Measurements from ENCODE around the gene DGKQ. TPM values are rescaled to one million over a fixed set of nuclear protein-coding genes. Genes with fewer than 3 reads are reported as not detected.

Gene DGKQ
- polyA plus RNA-seq, 2 of the 4 experiments (the other 2 are of a cell fraction) = 2.7 to 7.8 TPM

DNA sequence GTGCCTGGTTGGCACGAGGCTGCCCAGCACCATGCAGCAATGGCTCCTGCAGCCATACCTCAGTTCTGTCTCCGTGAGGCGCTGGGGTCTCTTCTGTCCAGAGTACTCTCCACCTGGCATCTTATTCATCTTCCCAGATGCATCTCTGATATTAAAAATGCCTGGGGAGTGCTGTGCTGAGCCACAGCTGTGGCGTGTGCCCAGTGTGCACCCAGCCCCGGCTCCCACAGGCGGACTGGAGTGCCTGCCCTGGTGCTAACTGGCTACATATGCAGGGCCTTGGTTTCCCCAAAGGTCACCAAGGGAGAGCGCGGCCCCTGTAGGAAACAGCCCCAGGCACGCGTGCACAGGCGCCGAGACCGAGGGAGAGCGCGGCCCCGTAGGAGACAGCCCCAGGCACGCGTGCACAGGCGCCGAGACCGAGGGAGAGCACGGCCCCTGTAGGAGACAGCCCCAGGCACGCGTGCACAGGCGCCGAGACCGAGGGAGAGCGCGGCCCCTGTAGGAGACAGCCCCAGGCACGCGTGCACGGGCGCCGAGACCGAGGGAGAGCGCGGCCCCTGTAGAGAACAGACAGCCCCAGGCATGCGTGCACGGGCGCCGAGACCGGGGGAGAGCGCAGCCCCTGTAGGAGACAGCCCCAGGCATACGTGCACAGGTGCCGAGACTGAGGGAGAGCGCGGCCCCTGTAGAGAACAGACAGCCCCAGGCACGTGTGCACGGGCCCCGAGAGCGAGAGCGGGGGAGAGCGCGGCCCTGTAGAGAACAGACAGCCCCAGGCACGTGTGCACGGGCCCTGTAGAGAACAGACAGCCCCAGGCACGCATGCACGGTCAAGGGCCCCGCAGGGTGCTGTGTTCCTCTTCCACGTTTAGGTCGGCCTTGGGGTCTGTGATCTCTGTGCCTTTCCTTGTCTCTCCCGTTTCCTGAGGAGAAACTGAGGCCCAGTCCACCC lies 26.6 kb downstream of the DGKQ start:
- ChIA-PET POLR2A (no interaction called here), CTCF (no interaction called here)
- no peak overlapping the region for H3K27ac ChIP-seq
- ATAC-seq (no peak), FAIRE-seq (no peak), DNase-seq (ENCODE audit: low read depth in 1 of 2, low spot score in 1 of 2) (no peak)
- no peak overlapping the region for H3K4me3 ChIP-seq
- WGBS (ENCODE audit: missing lambda C conversion rate) = 86% methylated on average over 25 of the region's 62 CpGs
- no peaks in the 10 kb centered on the region for H3K4me1 ChIP-seq
- TF ChIP-seq RNF2 (IDR thresholded peaks at IDR 0.05; ENCODE audit: borderline replicate concordance, low read depth) (no peak), JUN (IDR thresholded peaks at IDR 0.05) (no peak), CHD2 (IDR thresholded peaks at IDR 0.05; ENCODE audit: low read length, partially characterized antibody) (no peak), KDM5A (IDR thresholded peaks at IDR 0.05) (no peak), HDAC2 (IDR thresholded peaks at IDR 0.05) (no peak)
- TF ChIP-seq, protein P1, sequence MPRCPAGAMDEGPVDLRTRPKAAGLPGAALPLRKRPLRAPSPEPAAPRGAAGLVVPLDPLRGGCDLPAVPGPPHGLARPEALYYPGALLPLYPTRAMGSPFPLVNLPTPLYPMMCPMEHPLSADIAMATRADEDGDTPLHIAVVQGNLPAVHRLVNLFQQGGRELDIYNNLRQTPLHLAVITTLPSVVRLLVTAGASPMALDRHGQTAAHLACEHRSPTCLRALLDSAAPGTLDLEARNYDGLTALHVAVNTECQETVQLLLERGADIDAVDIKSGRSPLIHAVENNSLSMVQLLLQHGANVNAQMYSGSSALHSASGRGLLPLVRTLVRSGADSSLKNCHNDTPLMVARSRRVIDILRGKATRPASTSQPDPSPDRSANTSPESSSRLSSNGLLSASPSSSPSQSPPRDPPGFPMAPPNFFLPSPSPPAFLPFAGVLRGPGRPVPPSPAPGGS (IDR thresholded peaks at IDR 0.05) = no peak
- H3K9me3 ChIP-seq = no peaks in the 10 kb centered on the region
- no peak overlapping the region for H3K4me2 ChIP-seq

DNA sequence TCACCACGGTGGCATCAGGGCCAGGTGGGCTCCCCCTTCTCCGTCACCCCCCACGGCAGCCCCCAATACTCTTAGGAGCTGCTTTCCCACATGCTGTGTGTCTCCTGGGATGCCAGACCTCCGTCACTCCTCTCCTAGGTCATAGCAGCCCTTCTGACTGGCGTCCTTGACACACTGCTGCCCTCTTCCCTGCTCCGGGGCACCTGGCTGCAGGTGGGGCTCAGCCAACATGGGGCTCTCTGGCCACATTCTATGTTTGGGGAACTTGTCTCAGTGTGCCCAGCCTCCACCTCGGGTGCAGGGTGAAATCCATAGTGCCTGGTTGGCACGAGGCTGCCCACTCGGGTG lies 27.3 kb downstream of the DGKQ start:
- 45% methylated on average over 6 of the region's 9 CpGs for WGBS (ENCODE audit: missing lambda C conversion rate)
- no peaks in the 10 kb centered on the region for H3K9me3 ChIP-seq
- POLR2A ChIA-PET = no interaction called here
- no peak overlapping the region for H3K27ac ChIP-seq
- FAIRE-seq (no peak), ATAC-seq (no peak), DNase-seq (ENCODE audit: low read depth in 1 of 2, low spot score in 1 of 2) (no peak)
- no peak overlapping the region for H3K4me3 ChIP-seq
- CTCF ChIA-PET = no interaction called here
- no peaks in the 10 kb centered on the region for H3K4me1 ChIP-seq
- no peak overlapping the region for H3K4me2 ChIP-seq
- TF ChIP-seq, protein P1 (IDR thresholded peaks at IDR 0.05) = no peak
- TF ChIP-seq EP300 (IDR thresholded peaks at IDR 0.05) (no peak), HEYL (CRISPR knock-in tag; IDR thresholded peaks at IDR 0.05) (no peak), ESRRA (IDR thresholded peaks at IDR 0.05; ENCODE audit: borderline replicate concordance, low read length) (no peak), EHMT2 (IDR thresholded peaks at IDR 0.05; ENCODE audit: low read depth) (no peak), ZFP36 (IDR thresholded peaks at IDR 0.05; ENCODE audit: borderline replicate concordance, partially characterized antibody) (no peak), RCOR1 (IDR thresholded peaks at IDR 0.05; ENCODE audit: low read depth, low read length) (no peak), RARB (CRISPR knock-in tag; IDR thresholded peaks at IDR 0.05) (no peak), JUN (IDR thresholded peaks at IDR 0.05) (no peak), CHD2 (IDR thresholded peaks at IDR 0.05; ENCODE audit: low read length, partially characterized antibody) (no peak), BHLHE40 (IDR thresholded peaks at IDR 0.05; ENCODE audit: low read depth, low read length) (no peak), FOSL2 (IDR thresholded peaks at IDR 0.05) (no peak), FOSL2 (CRISPR knock-in tag; IDR thresholded peaks at IDR 0.05) (no peak), CBX2 (IDR thresholded peaks at IDR 0.05; ENCODE audit: borderline replicate concordance, low read depth) (no peak), RFX5 (IDR thresholded peaks at IDR 0.05) (no peak), NFE2L2 (conservative IDR thresholded peaks at IDR 0.05; ENCODE audit: low read length) (no peak)
- TF ChIP-seq, protein P2, sequence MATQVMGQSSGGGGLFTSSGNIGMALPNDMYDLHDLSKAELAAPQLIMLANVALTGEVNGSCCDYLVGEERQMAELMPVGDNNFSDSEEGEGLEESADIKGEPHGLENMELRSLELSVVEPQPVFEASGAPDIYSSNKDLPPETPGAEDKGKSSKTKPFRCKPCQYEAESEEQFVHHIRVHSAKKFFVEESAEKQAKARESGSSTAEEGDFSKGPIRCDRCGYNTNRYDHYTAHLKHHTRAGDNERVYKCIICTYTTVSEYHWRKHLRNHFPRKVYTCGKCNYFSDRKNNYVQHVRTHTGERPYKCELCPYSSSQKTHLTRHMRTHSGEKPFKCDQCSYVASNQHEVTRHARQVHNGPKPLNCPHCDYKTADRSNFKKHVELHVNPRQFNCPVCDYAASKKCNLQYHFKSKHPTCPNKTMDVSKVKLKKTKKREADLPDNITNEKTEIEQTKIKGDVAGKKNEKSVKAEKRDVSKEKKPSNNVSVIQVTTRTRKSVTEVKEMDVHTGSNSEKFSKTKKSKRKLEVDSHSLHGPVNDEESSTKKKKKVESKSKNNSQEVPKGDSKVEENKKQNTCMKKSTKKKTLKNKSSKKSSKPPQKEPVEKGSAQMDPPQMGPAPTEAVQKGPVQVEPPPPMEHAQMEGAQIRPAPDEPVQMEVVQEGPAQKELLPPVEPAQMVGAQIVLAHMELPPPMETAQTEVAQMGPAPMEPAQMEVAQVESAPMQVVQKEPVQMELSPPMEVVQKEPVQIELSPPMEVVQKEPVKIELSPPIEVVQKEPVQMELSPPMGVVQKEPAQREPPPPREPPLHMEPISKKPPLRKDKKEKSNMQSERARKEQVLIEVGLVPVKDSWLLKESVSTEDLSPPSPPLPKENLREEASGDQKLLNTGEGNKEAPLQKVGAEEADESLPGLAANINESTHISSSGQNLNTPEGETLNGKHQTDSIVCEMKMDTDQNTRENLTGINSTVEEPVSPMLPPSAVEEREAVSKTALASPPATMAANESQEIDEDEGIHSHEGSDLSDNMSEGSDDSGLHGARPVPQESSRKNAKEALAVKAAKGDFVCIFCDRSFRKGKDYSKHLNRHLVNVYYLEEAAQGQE (IDR thresholded peaks at IDR 0.05) = no peak
- TF ChIP-seq, protein P3, sequence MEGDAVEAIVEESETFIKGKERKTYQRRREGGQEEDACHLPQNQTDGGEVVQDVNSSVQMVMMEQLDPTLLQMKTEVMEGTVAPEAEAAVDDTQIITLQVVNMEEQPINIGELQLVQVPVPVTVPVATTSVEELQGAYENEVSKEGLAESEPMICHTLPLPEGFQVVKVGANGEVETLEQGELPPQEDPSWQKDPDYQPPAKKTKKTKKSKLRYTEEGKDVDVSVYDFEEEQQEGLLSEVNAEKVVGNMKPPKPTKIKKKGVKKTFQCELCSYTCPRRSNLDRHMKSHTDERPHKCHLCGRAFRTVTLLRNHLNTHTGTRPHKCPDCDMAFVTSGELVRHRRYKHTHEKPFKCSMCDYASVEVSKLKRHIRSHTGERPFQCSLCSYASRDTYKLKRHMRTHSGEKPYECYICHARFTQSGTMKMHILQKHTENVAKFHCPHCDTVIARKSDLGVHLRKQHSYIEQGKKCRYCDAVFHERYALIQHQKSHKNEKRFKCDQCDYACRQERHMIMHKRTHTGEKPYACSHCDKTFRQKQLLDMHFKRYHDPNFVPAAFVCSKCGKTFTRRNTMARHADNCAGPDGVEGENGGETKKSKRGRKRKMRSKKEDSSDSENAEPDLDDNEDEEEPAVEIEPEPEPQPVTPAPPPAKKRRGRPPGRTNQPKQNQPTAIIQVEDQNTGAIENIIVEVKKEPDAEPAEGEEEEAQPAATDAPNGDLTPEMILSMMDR (IDR thresholded peaks at IDR 0.05) = no peak

Data from A549 (cell line).